IPS DF 6.9 (cell line): Measurements from ENCODE around the gene GFPT2.
A peak's percentile ranks its signal among the peaks of the same experiment; 100 is the strongest.

Experiments
- DNase-seq: peaks from one replicate; pipeline ENCODE4 v3.0.0-alpha.2; 2013; ENCODE audit warnings: low read depth, low spot score
- H3K27ac ChIP-seq: one replicate; pipeline ENCODE4 v1.5.1; 2013; ENCODE audit warnings: low read length, control low read depth
- H3K27me3 ChIP-seq: 2 replicates; pipeline ENCODE4 v1.6.1; 2013; ENCODE audit warnings: mild to moderate bottlenecking, low read length; ENCODE audit not compliant: control insufficient read depth, insufficient read depth
- H3K36me3 ChIP-seq: 2 replicates; pipeline ENCODE4 v1.6.1; 2013; ENCODE audit warnings: low read length; ENCODE audit not compliant: control insufficient read depth, insufficient read depth
- H3K4me1 ChIP-seq: 2 replicates; pipeline ENCODE4 v1.6.1; 2013; ENCODE audit warnings: low read length; ENCODE audit not compliant: control insufficient read depth, insufficient read depth
- H3K4me3 ChIP-seq: 2 replicates; pipeline ENCODE4 v1.5.1; 2013; ENCODE audit warnings: mild to moderate bottlenecking, low read length
- H3K9me3 ChIP-seq: 2 replicates; pipeline ENCODE4 v1.6.1; 2013; ENCODE audit warnings: low read length, inconsistent platforms; ENCODE audit not compliant: control insufficient read depth, insufficient read depth
- WGBS: extraction: QIAGEN DNeasy Blood & Tissue Kit; methylation state at CpG from one replicate; pipeline ENCODE4 v1.1.7; 2013; ENCODE audit warnings: mixed read lengths, missing lambda C conversion rate; ENCODE audit not compliant: insufficient read length, insufficient coverage; 5-methylcytosine and 5-hydroxymethylcytosine counted together

The GFPT2 gene

GRCh38 chr5:180343110-180343830 is 9.9 kb downstream of the GFPT2 start:
- no peak for DNase-seq
- H3K4me1 ChIP-seq, result peaks cover 29% of the 10 kb centered on the region
- peak overlapping the region; percentile 12 for H3K27ac ChIP-seq
- WGBS, result no CpG with 5 or more reads among the region's 19 CpGs
- H3K9me3 ChIP-seq, result no peaks in the 10 kb centered on the region
- H3K27me3 ChIP-seq, result no peaks in the 10 kb centered on the region
- H3K4me3 ChIP-seq, result no peak overlapping the region
- 0 out of 2 replicates have a peak, but pooled peaks cover 4% of the 10 kb centered on the region for H3K36me3 ChIP-seq

- no peaks in the 10 kb centered on the region for H3K9me3 ChIP-seq
- H3K27ac ChIP-seq, result no peak overlapping the region
- H3K4me1 ChIP-seq, result peaks cover 24% of the 10 kb centered on the region
- WGBS, result no CpG with 5 or more reads among the region's 8 CpGs
- no peak overlapping the region for H3K4me3 ChIP-seq
- no peaks in the 10 kb centered on the region for H3K27me3 ChIP-seq
- peaks cover 15% of the 10 kb centered on the region for H3K36me3 ChIP-seq
- no peak for DNase-seq
These were observed 11.5 kb downstream of the GFPT2 start for GRCh38 chr5:180341595-180341994.

DNA sequence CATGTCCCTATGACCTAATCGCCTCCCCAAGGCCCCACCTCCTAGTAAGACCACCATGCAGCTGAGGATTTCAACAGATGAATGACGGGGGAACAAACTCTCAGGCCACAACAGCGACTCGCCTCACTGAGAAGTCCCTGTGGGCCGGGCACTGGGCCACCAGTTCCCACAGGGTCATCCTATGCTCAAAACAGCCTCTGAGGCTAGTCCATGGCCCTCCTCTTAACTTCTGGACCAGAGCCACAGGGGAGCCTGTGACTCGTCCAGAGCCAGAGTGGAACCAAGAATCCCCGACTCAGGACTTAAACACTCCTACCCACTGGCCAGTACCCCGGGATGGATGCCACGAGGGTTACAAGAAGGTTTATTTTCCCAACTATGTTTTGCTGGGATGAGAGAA is 12.3 kb downstream of the GFPT2 start:
- H3K27ac ChIP-seq, result no peak overlapping the region
- H3K9me3 ChIP-seq, result no peaks in the 10 kb centered on the region
- no peak for DNase-seq
- no peaks in the 10 kb centered on the region for H3K27me3 ChIP-seq
- H3K4me3 ChIP-seq, result no peak overlapping the region
- peaks cover 18% of the 10 kb centered on the region for H3K4me1 ChIP-seq
- no CpG with 5 or more reads among the region's 9 CpGs for WGBS
- H3K36me3 ChIP-seq, result peaks cover 22% of the 10 kb centered on the region

GRCh38 chr5:180339583-180340183 is 13.5 kb downstream of the GFPT2 start:
- Histone ChIP-seq H3K36me3 (peaks cover 34% of the 10 kb centered on the region), H3K27me3 (no peaks in the 10 kb centered on the region), H3K4me1 (peaks cover 10% of the 10 kb centered on the region), H3K4me3 (no peak overlapping the region), H3K27ac (no peak overlapping the region), H3K9me3 (no peaks in the 10 kb centered on the region)
- no CpG with 5 or more reads among the region's 7 CpGs for whole genome bisulfite sequencing
- no peak for DNase-seq

- no peak for DNase-seq
- Histone ChIP-seq H3K36me3 (peaks cover 42% of the 10 kb centered on the region), H3K27ac (no peak overlapping the region), H3K4me3 (no peak overlapping the region), H3K4me1 (peaks cover 5% of the 10 kb centered on the region), H3K27me3 (no peaks in the 10 kb centered on the region), H3K9me3 (no peaks in the 10 kb centered on the region)
- WGBS, result no CpG with 5 or more reads among the region's 22 CpGs
These were observed 15.0 kb downstream of the GFPT2 start for GRCh38 chr5:180338001-180338707.

- 100% methylated on average over 2 of the region's 34 CpGs for WGBS
- no peak for DNase-seq
- Histone ChIP-seq H3K36me3 (peaks cover 42% of the 10 kb centered on the region), H3K9me3 (no peaks in the 10 kb centered on the region), H3K4me3 (no peak overlapping the region), H3K4me1 (peaks cover 2% of the 10 kb centered on the region; the same call in 1 of the 2 replicates), H3K27me3 (no peaks in the 10 kb centered on the region), H3K27ac (no peak overlapping the region)
These were observed 16.7 kb downstream of the GFPT2 start for GRCh38 chr5:180336234-180337020.

- H3K4me3 ChIP-seq, result no peak overlapping the region
- H3K36me3 ChIP-seq, result peaks cover 44% of the 10 kb centered on the region
- peaks cover 2% of the 10 kb centered on the region; the same call in 1 of the 2 replicates for H3K4me1 ChIP-seq
- H3K27me3 ChIP-seq, result no peaks in the 10 kb centered on the region
- WGBS, result no CpG with 5 or more reads among the region's 19 CpGs
- no peak for DNase-seq
- no peak overlapping the region for H3K27ac ChIP-seq
- H3K9me3 ChIP-seq, result no peaks in the 10 kb centered on the region
These were observed 17.4 kb downstream of the GFPT2 start for GRCh38 chr5:180335614-180336233.

- peaks cover 48% of the 10 kb centered on the region for H3K36me3 ChIP-seq
- peaks cover 2% of the 10 kb centered on the region; the same call in 1 of the 2 replicates for H3K4me1 ChIP-seq
- H3K27me3 ChIP-seq, result no peaks in the 10 kb centered on the region
- DNase-seq, result no peak
- H3K27ac ChIP-seq, result no peak overlapping the region
- WGBS, result no CpG with 5 or more reads among the region's 15 CpGs
- no peak overlapping the region for H3K4me3 ChIP-seq
- H3K9me3 ChIP-seq, result no peaks in the 10 kb centered on the region
These were observed 18.2 kb downstream of the GFPT2 start for GRCh38 chr5:180334751-180335613.

GRCh38 chr5:180334176-180334575 is 19.0 kb downstream of the GFPT2 start:
- no CpG with 5 or more reads among the region's 6 CpGs for WGBS
- DNase-seq, result no peak
- H3K4me1 ChIP-seq, result peaks cover 2% of the 10 kb centered on the region; the same call in 1 of the 2 replicates
- H3K36me3 ChIP-seq, result peaks cover 45% of the 10 kb centered on the region
- no peaks in the 10 kb centered on the region for H3K9me3 ChIP-seq
- H3K27me3 ChIP-seq, result no peaks in the 10 kb centered on the region
- H3K4me3 ChIP-seq, result no peak overlapping the region
- no peak overlapping the region for H3K27ac ChIP-seq
